Heart right ventricle (tissue), 16 donors: ENCODE measurements around the gene EDRF1. TPM values are rescaled to one million over a fixed set of nuclear protein-coding genes. Genes with fewer than 3 reads are reported as not detected.

Experiments used
- ATAC-seq, 8 donors: fragments of 200-7000 bp; cut with Tn5 transposase; one replicate each; pipeline ENCODE4 v1.9.1; 2020; ENCODE audit warnings: mild to moderate bottlenecking in 8 of 8, moderate library complexity in 8 of 8, moderate number of reproducible peaks in 1 of 8
- DNase-seq, 2 donors: peaks; one replicate each; pipeline ENCODE4 v3.0.0-alpha.2; 2020
- H3K27ac ChIP-seq, 10 donors: fragments of 200-600 bp; sonication (generic) in 2 of 10; one replicate each; pipeline versions ENCODE4 v1.5.0 to v1.8.0; 2020 to 2022; ENCODE audit warnings: mild to moderate bottlenecking in 3 of 10
- H3K27me3 ChIP-seq, 7 donors: fragments of 200-600 bp; one replicate each; pipeline ENCODE4 v1.8.0; 2021 to 2022; ENCODE audit warnings: mild to moderate bottlenecking in 2 of 7
- H3K36me3 ChIP-seq, 9 donors: fragments of 200-600 bp; sonication (generic) in 1 of 9; one replicate each; pipeline versions ENCODE4 v1.5.0 to v1.8.0; 2020 to 2022; ENCODE audit warnings: mild to moderate bottlenecking in 2 of 9
- H3K4me1 ChIP-seq, 9 donors: fragments of 200-600 bp; sonication (generic) in 1 of 9; one replicate each; pipeline versions ENCODE4 v1.5.0 to v1.8.0; 2020 to 2022; ENCODE audit warnings: mild to moderate bottlenecking in 4 of 9
- H3K4me3 ChIP-seq, 10 donors: fragments of 200-600 bp; sonication (generic) in 2 of 10; one replicate each; pipeline versions ENCODE4 v1.5.0 to v1.8.0; 2020 to 2022; ENCODE audit warnings: mild to moderate bottlenecking in 7 of 10, moderate library complexity in 2 of 10
- H3K9me3 ChIP-seq, 11 donors: fragments of 200-600 bp in 10 of 11; sonication (generic) in 2 of 11; one replicate each; pipeline versions ENCODE4 v1.5.0 to v1.8.0; 2013 to 2022; ENCODE audit warnings: mild to moderate bottlenecking in 2 of 11, control low read depth in 1 of 11, moderate library complexity in 1 of 11
- WGBS, 2 donors: extraction: QIAGEN DNeasy Blood & Tissue Kit; methylation state at CpG; one replicate each; pipeline ENCODE4 v1.1.7; 2013; ENCODE audit warnings: inconsistent platforms in 1 of 2; 5-methylcytosine and 5-hydroxymethylcytosine counted together
- intact Hi-C, 10 donors: fragments of 100-400 bp; cut with DNase I; formaldehyde crosslinking; loops; one replicate each; pipeline versions ENCODE4 v1.11.1 to v1.14.2; 2022
- polyA plus RNA-seq, 2 donors: library from polyadenylated mRNA; stranded (reverse); fragments of 200-250 nt; gene quantifications; one replicate each; pipeline ENCODE4 v1.2.3, GENCODE V29; 2013
- total RNA-seq, 10 donors: library from RNA; stranded (reverse); fragmentation: NEBNext Ultra II Directional in 3 of 10; extraction: Animal tissue kit (Norgen Biotek cat#: 25700) in 3 of 10; gene quantifications; one replicate each; pipeline versions ENCODE4 v1.2.1 to v1.2.4, GENCODE V29; 2021 to 2023
- TF ChIP-seq, protein P1 (sequence below), 9 donors: fragments of 200-600 bp; sonication (generic) in 2 of 9; IDR thresholded peaks; one replicate each; pipeline versions ENCODE4 v1.5.0 to v1.8.0; 2021 to 2022; ENCODE audit warnings: antibody characterized with exemption in 9 of 9, mild to moderate bottlenecking in 5 of 9, moderate library complexity in 1 of 9
- donor health status: Arrhythmogenic right ventricular cardiomyopathy.
- donor health status: ischemic (EF 13 %, LVEDD 7.1; RV severe dilation, severe dysfunction).
- donor health status: healthy with polysubstance abuse.
- donor health status: DM: no; HTN: yes; CAD: no.
- donor health status: DM: no; HTN: no; CAD: no.
- donor health status: ischemic (EF 25% LVEDD 6.9; RV normal size, moderate dysfunction).
- donor health status: ischemic (EF 25% LVEDD 5.7; RV mildly dilated, moderate dysfunction).
- donor health status: healthy.
- donor health status: DM: yes; HTN: yes; CAD: no.
- donor health status: Ischemic cardiomyopathy.
- donor health status: ischemic (EF 35%, LVEDD 5.7; RV mildly dilated, moderate dysfunction).
- donor health status: nonischemic (EF 11% LVEDD 7.7; RV severe dilation, severe dysfunction).
- donor health status: DM: yes; HTN: yes; CAD: no.
- donor health status: PGD.
- donor health status: ischemic (EF 29% LVEDD 5.4; RV normal size, mild dysfunction).
- donor health status: nonischemic (EF 23%, LVEDD 6.1; RV moderate dilation, normal function).

Gene EDRF1
- total and polyA plus RNA-seq, 12 donors, result 7.6 to 19.2 (median 10.2) TPM

DNA sequence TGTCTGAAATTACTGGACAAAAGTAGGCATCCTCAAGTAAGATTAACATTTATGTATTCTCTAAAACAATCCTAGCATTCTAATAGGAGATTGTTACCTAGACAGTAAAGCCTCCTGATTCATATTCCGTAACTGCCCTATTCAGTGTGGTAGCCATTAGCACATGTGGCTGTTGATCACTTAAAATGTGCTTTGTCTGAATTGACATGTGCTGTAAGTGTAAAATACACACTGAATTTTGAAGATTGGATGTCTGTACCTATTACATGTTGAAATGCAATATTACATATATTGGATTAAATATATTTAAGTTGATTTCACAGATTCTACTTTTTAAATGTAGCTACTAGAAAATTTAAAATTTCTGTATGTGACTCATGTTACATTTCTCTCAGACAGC, 14.6 kb downstream of the EDRF1 start:
- H3K36me3 ChIP-seq, result peaks cover 0 to 100% (median 73%) of the 10 kb centered on the region in 9 donors
- peaks cover 0 to 10% (median 0%) of the 10 kb centered on the region in 9 donors for H3K4me1 ChIP-seq
- no peak overlapping the region for H3K4me3 ChIP-seq
- no peaks in the 10 kb centered on the region for H3K27me3 ChIP-seq
- DNase-seq (no peak), ATAC-seq (no peak)
- WGBS, 2 donors, result 97% methylated on average over 1 of the region's 1 CpG
- no peaks in the 10 kb centered on the region for H3K9me3 ChIP-seq
- TF ChIP-seq, protein P1, sequence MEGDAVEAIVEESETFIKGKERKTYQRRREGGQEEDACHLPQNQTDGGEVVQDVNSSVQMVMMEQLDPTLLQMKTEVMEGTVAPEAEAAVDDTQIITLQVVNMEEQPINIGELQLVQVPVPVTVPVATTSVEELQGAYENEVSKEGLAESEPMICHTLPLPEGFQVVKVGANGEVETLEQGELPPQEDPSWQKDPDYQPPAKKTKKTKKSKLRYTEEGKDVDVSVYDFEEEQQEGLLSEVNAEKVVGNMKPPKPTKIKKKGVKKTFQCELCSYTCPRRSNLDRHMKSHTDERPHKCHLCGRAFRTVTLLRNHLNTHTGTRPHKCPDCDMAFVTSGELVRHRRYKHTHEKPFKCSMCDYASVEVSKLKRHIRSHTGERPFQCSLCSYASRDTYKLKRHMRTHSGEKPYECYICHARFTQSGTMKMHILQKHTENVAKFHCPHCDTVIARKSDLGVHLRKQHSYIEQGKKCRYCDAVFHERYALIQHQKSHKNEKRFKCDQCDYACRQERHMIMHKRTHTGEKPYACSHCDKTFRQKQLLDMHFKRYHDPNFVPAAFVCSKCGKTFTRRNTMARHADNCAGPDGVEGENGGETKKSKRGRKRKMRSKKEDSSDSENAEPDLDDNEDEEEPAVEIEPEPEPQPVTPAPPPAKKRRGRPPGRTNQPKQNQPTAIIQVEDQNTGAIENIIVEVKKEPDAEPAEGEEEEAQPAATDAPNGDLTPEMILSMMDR (IDR thresholded peaks at IDR 0.05), result no peak
- no peak overlapping the region for H3K27ac ChIP-seq
- intact Hi-C loops, result no loop called here

DNA sequence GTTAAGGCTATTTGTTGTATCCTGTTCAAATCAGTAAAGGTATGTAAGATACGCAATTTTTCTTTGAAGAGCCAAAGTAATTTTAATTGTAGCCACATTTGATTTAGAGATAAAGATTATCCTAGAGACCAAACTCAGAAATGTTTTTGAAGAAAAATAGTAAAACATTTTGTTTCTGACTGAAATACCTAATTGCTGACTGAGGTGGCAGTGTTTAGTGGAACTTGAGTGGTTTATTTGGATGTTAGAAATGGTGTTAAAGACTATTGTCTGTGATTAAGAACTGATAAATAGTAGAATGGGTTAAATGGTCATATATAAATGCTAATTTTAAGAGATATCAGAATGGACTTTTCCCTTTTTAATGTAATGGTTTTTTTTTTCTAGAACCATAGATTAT, 15.3 kb downstream of the EDRF1 start:
- no peak for DNase-seq
- Histone ChIP-seq H3K27me3 (no peaks in the 10 kb centered on the region), H3K27ac (no peak overlapping the region), H3K9me3 (no peaks in the 10 kb centered on the region), H3K4me1 (peaks cover 0 to 7% (median 0%) of the 10 kb centered on the region in 9 donors), H3K36me3 (peaks cover 0 to 100% (median 73%) of the 10 kb centered on the region in 9 donors), H3K4me3 (no peak overlapping the region)
- intact Hi-C loops, result no loop called here
- no peak for ATAC-seq
- TF ChIP-seq, protein P1 (IDR thresholded peaks at IDR 0.05), result peak in 1 of 9 donors; percentile 6
- WGBS, 2 donors, result 84 to 95% methylated on average over 1 of the region's 1 CpG

DNA sequence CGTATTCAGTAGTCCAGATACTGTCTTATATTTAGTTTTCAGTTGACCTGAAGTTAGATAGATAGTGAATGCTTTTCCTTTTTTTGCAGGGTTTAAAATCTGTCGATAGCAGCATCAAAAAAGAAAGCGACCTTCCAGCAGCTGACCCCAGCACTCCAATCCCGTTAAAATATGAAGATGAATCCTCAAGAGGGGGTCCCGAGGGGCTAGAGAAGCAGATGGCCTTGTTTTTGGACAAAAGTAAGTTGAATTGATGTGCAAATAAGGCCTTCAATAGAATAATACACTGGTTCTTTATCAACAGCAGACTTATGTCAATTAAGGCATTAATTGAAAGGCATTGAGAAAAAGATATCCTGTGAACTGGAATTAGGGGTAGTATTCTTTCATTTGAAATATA, 18.7 kb downstream of the EDRF1 start:
- TF ChIP-seq, protein P1 (IDR thresholded peaks at IDR 0.05), result no peak
- DNase-seq (no peak), ATAC-seq (no peak)
- H3K4me3 ChIP-seq, result no peak overlapping the region
- H3K4me1 ChIP-seq, result no peaks in the 10 kb centered on the region
- 86 to 90% methylated on average over 5 of the region's 5 CpGs for WGBS, 2 donors
- no peaks in the 10 kb centered on the region for H3K9me3 ChIP-seq
- intact Hi-C loops, result no loop called here
- H3K36me3 ChIP-seq, result peaks cover 0 to 100% (median 74%) of the 10 kb centered on the region in 9 donors
- no peak overlapping the region for H3K27ac ChIP-seq
- no peaks in the 10 kb centered on the region for H3K27me3 ChIP-seq

DNA sequence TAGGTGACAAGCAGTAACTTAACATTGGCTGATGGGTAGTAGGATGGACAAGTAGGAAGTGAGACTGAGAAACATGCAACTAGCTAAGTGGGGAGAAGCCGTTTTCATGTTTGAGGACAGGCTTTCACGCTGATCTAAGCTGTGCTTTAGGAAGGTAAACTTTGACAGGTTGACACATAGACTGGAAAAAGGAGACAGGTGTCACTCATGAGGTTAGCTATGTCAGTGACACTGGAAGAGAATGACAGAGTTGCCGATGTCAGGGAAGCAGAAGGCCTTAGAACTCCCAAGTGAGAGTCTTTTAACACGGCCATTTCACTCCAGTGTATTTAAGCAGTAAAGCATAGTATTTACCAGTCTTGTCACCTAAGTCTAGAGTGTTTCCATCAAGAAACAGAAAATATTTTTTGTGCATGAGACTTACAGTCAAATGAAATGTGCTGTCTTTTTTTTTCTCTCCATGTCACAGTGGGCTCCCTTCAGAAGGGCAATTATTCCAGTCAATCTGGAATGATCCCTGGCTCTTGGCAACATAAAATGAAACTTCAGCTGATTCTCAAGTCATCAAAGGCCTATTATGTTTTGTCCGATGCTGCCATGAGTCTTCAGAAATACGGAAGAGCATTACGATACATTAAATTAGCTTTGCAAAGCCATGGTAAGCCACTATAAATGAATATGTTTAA, 20.6 kb downstream of the EDRF1 start:
- DNase-seq (no peak), ATAC-seq (no peak)
- TF ChIP-seq, protein P1 (IDR thresholded peaks at IDR 0.05), result no peak
- no peak overlapping the region for H3K4me3 ChIP-seq
- H3K36me3 ChIP-seq, result peaks cover 0 to 100% (median 86%) of the 10 kb centered on the region in 9 donors
- H3K27ac ChIP-seq, result no peak overlapping the region
- H3K4me1 ChIP-seq, result no peaks in the 10 kb centered on the region
- intact Hi-C loops, result loop anchor here in 1 of 10 donors (10.0 kb wide), 1 partner anchor 105 kb away; no protein-coding TSS in a partner anchor
- H3K27me3 ChIP-seq, result no peaks in the 10 kb centered on the region
- WGBS, 2 donors, result 91% methylated on average over 7 of the region's 7 CpGs
- no peaks in the 10 kb centered on the region for H3K9me3 ChIP-seq
